Measurements from ENCODE around the gene STOM.

GRCh38 chr9:121321016-121321503, 49.0 kb downstream of the STOM start:
- TF ChIP-seq POLR2A (IDR thresholded peaks at IDR 0.05) (no peak), EP300 (IDR thresholded peaks at IDR 0.05) (no peak)

Measured in gastroesophageal sphincter (tissue), 2 donors.